Right cardiac atrium (tissue), 5 donors: ENCODE measurements around the gene SLC9B1. TPM values are rescaled to one million over a fixed set of nuclear protein-coding genes. Genes with fewer than 3 reads are reported as not detected.

Experiments used
- ATAC-seq, 2 donors: fragments of 200-7000 bp; cut with Tn5 transposase; one replicate each; pipeline versions ENCODE4 v1.8.0 to v1.9.1; 2020; ENCODE audit warnings: moderate library complexity in 2 of 2, mild to moderate bottlenecking in 1 of 2
- DNase-seq, 3 donors: peaks; one replicate each; pipeline ENCODE4 v3.0.0-alpha.2; 2020
- H3K27ac ChIP-seq: one replicate; pipeline ENCODE4 v1.5.1; 2013; ENCODE audit warnings: mild to moderate bottlenecking, low read length, control low read depth, moderate library complexity
- H3K27me3 ChIP-seq: one replicate; pipeline ENCODE4 v1.6.1; 2013; ENCODE audit not compliant: control insufficient read depth, insufficient read depth
- H3K4me1 ChIP-seq: one replicate; pipeline ENCODE4 v1.6.1; 2013; ENCODE audit warnings: low read length; ENCODE audit not compliant: control insufficient read depth, insufficient read depth
- H3K4me3 ChIP-seq: one replicate; pipeline ENCODE4 v1.5.1; 2013; ENCODE audit warnings: low read length, control low read depth
- H3K9me3 ChIP-seq: one replicate; pipeline ENCODE4 v1.6.1; 2013; ENCODE audit warnings: low read length; ENCODE audit not compliant: control insufficient read depth
- WGBS: extraction: QIAGEN DNeasy Blood & Tissue Kit; methylation state at CpG from one replicate; pipeline ENCODE4 v1.1.7; 2013; 5-methylcytosine and 5-hydroxymethylcytosine counted together
- intact Hi-C, 4 donors: fragments of 100-400 bp; cut with DNase I; formaldehyde crosslinking; loops; one replicate each; pipeline versions ENCODE4 v1.11.0 to v1.14.0; 2022 to 2023
- long read RNA-seq, 4 donors: library from polyadenylated mRNA; unstranded; transcript quantifications; one replicate each; pipeline ENCODE4 v2.0.0, GENCODE V29; 2020 to 2021
- polyA plus RNA-seq: library from polyadenylated mRNA; stranded (reverse); fragments of 200-250 nt; gene quantifications from one replicate; pipeline ENCODE4 v1.2.3, GENCODE V29; 2013
- total RNA-seq, 4 donors: library from RNA; stranded (reverse); fragmentation: NEBNext Ultra II Directional; extraction: Animal tissue kit (Norgen Biotek cat#: 25700); gene quantifications; one replicate each; pipeline ENCODE4 v1.2.1, GENCODE V29; 2021
- donor health status: healthy with polysubstance abuse.
- donor health status: DM: no; HTN: yes; CAD: no.
- donor health status: DM: no; HTN: no; CAD: no.
- donor health status: DM: no; HTN: yes; CAD: no; lungs with severe emphysema.
- donor health status: DM: yes; HTN: yes; CAD: no.

SLC9B1 gene, protein sequence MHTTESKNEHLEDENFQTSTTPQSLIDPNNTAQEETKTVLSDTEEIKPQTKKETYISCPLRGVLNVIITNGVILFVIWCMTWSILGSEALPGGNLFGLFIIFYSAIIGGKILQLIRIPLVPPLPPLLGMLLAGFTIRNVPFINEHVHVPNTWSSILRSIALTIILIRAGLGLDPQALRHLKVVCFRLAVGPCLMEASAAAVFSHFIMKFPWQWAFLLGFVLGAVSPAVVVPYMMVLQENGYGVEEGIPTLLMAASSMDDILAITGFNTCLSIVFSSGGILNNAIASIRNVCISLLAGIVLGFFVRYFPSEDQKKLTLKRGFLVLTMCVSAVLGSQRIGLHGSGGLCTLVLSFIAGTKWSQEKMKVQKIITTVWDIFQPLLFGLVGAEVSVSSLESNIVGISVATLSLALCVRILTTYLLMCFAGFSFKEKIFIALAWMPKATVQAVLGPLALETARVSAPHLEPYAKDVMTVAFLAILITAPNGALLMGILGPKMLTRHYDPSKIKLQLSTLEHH
- total RNA-seq (1 to 10 TPM in 2 of 4 donors, under 1 TPM in 2; 0.94 to 1.8 (median 1.3) TPM), polyA plus RNA-seq (0.27 TPM)
- long read RNA-seq, donor 1 = 0 reads
- long read RNA-seq, donor 2 = 0 reads
- long read RNA-seq, donor 3, partial matches to known transcripts = 0 of 2 reads
- long read RNA-seq, donor 3, other reads (novel, unspliced or antisense) = 2 of 2 reads
- long read RNA-seq, donor 4 = 0 reads

DNA sequence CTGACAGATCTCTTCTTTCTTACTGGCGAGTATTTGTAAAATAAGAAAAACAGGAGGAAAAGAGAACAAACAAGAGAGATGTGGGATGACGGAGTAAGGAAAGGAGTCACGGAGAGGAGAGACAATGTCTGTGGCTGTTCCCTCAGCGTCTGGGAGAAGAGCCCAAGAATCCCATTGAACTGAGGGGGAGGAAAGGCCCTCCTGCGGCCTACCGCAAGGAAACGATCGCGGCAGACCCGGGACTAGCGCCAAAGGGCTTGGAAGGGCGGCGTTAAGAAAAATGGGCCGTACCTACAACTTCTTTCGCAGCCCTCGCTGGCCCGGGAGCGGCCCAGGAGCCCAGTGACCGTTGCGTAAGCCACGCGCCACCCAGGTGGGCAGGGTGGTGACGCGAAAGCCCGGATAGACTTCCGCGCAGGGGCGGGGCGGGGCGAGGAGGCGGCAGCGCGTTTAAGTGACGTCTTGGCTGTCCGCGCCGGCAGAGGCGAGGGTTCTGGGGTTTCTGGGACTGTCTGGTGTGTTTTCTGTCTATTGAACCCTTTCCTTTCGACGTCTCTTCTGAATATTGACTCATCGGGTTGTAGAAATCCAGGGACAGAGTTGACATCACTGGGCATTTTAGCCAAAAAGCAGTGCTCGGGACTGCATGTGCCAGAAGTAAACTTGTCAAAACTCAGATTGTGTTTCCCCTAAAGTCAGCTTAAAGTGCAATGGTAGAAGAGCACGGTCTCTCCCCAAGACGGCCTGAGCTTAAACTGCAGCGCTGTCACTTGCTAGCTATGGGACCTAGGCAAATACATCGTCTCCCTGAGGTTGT lies at the start of gene SLC9B1:
TSS of gene SLC9B1 (minus strand) at position 398 of the 817 bp plus-strand sequence. CDS start 27,994 bp downstream, outside the sequence.
- Histone ChIP-seq H3K4me3 (peak within 1 kb of the TSS; percentile 64), H3K4me1 (no peaks in the 10 kb centered on the region), H3K27ac (peak within 1 kb of the TSS; percentile 83), H3K27me3 (no peaks in the 10 kb centered on the region), H3K9me3 (no peaks in the 10 kb centered on the region)
- 2% methylated on average over 46 of the region's 46 CpGs for WGBS
- DNase-seq (peak; percentile 97 to 99 (median 98)), ATAC-seq (peak; percentile 99)
- intact Hi-C loops = loop anchor here in 1 of 4 donors (10.0 kb wide), 1 partner anchor 565 kb away; no protein-coding TSS in a partner anchor

DNA sequence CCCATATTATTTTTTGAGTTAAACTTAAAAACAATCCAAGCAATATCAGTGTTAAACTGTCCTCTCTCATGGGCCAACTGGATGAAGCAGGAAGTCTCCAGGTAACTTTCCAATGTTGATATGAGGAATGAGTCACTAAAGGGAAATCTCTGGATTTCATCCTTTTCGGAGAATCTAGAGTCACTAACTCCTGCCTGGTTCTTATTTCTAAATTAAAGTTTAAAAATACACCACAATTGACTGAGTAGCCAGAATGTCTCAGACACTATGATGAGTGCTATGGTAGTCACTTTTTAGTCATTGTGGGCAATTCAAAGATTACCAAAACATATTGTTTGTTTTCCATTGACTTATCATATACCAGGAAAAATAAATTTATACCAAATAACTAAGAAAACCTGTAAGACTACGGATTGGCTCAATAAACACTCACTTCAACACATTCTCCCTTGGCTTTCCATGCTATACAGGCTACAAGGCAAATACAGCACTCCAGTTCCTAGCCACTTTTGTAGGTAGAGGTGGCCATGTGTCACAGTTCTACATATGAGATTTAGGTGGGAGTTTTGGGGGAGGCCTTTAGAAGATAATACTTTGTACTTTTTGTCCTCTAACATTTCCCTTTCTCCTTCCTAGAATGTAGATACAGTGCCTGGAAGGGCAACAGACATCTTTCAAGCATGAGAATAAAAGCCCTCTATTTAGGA lies 48.5 kb upstream of the SLC9B1 start:
- H3K9me3 ChIP-seq = no peaks in the 10 kb centered on the region
- intact Hi-C loops = no loop called here
- 90% methylated on average over 2 of the region's 2 CpGs for WGBS
- H3K27ac ChIP-seq = no peak overlapping the region
- H3K4me1 ChIP-seq = no peaks in the 10 kb centered on the region
- no peak for DNase-seq
- no peak overlapping the region for H3K4me3 ChIP-seq
- ATAC-seq = no peak
- no peaks in the 10 kb centered on the region for H3K27me3 ChIP-seq

DNA sequence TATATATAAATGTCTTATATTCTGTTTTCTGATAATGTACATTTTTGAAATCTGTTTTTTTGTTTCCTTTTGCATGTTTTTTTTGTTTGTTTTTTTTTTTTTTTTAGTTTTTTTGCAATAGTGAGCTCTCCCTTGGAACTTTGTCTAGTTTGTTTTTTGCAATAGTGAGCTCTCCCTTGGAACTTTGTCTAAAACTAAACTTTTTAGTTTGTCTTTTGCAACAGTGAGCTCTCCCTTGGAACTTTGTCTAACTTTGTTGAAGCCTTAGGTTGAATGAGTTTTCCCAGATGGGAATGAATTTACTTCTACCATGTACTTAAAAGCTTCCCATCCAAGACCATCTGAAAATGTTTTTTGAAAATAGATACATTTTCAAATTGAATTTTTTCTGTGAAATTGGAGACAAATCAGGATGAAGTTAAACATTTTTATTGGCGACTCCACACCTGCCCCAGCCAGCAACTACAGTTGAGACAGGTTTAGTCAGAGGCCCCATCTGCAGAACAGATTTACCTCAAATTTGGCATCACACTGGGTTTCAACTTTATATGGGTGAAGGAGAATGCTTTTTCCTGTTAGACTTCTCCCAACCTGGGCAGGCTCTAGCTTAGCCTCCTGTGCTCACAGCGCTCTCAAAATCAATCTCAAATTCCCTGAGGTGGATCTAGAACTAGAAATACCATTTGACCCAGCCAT lies 41.1 kb upstream of the SLC9B1 start:
- Histone ChIP-seq H3K27me3 (no peaks in the 10 kb centered on the region), H3K27ac (no peak overlapping the region), H3K4me3 (no peak overlapping the region), H3K9me3 (no peaks in the 10 kb centered on the region), H3K4me1 (no peaks in the 10 kb centered on the region)
- ATAC-seq (no peak), DNase-seq (no peak)
- WGBS = over 99% methylated on average over 2 of the region's 2 CpGs
- intact Hi-C loops = no loop called here

DNA sequence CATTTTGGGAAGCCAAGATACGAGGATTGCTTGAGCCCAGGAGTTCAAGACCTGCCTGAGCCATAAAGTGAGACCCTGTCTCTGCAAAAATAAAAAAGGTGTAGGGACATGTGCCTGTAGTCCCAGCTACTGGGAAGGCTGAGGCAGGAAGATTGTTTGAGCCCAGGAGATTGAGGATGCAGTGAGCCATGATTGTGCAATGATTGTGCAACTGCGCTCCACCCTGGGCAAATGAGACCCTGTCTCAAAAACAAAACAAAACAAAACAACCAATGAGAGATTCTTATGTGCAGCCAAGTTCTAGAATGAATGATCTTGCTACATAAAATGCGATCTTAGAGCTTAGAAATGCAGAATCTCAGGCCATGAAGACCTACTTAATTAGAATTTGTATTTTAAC lies 34.5 kb upstream of the SLC9B1 start:
- ATAC-seq = no peak

DNA sequence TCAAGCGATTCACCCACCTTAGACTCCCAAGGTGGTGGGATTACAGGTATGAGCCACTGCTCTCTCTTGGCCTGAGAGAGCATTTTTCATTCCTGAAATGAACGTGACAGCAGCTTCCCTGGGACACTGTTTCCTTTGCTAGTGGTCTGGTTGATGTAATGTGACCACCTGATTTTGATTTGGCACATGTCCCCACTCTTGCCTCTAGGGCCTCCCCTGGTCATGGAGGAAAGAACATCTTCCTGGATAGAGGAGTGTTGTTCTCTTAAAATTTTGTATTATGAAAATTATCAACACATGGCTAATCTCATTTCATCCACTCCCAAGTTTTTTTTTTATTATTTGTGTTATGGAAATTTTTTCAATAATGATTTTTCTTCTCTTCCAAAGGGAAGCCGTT lies 33.3 kb upstream of the SLC9B1 start:
- H3K27me3 ChIP-seq = no peaks in the 10 kb centered on the region
- H3K4me1 ChIP-seq = no peaks in the 10 kb centered on the region
- DNase-seq (no peak), ATAC-seq (no peak)
- 78% methylated on average over 3 of the region's 3 CpGs for WGBS
- no peak overlapping the region for H3K4me3 ChIP-seq
- no peaks in the 10 kb centered on the region for H3K9me3 ChIP-seq
- H3K27ac ChIP-seq = no peak overlapping the region
- intact Hi-C loops = no loop called here

More for the DNA sequence above, 34.5 kb upstream of the SLC9B1 start:
- no peaks in the 10 kb centered on the region for H3K27me3 ChIP-seq
- DNase-seq = peak in 1 of 3 donors; percentile 51
- intact Hi-C loops = no loop called here
- no peak overlapping the region for H3K4me3 ChIP-seq
- H3K4me1 ChIP-seq = no peaks in the 10 kb centered on the region
- 95% methylated on average over 3 of the region's 3 CpGs for WGBS
- no peak overlapping the region for H3K27ac ChIP-seq
- H3K9me3 ChIP-seq = no peaks in the 10 kb centered on the region

DNA sequence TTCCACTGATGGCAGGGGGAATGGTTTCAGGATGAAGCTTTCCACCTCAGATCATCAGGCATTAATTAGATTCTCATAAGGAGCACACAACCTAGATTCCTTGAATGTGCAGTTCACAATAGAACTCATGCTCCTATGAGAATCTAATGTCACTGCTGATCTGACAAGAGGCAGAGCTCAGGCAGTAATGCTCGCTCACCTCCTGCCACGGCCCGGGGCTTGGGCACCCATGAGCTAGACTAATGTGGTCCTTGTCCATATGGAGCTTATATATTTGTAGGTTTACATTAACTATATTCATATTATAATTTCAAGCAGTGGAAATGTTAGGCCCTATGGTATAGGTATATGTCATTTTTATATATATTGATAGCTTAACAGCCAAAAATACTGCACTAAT lies 32.6 kb upstream of the SLC9B1 start:
- Histone ChIP-seq H3K27me3 (no peaks in the 10 kb centered on the region), H3K9me3 (no peaks in the 10 kb centered on the region), H3K4me1 (no peaks in the 10 kb centered on the region), H3K4me3 (no peak overlapping the region), H3K27ac (no peak overlapping the region)
- DNase-seq (no peak), ATAC-seq (no peak)
- WGBS = 97% methylated on average over 3 of the region's 3 CpGs
- intact Hi-C loops = no loop called here

DNA sequence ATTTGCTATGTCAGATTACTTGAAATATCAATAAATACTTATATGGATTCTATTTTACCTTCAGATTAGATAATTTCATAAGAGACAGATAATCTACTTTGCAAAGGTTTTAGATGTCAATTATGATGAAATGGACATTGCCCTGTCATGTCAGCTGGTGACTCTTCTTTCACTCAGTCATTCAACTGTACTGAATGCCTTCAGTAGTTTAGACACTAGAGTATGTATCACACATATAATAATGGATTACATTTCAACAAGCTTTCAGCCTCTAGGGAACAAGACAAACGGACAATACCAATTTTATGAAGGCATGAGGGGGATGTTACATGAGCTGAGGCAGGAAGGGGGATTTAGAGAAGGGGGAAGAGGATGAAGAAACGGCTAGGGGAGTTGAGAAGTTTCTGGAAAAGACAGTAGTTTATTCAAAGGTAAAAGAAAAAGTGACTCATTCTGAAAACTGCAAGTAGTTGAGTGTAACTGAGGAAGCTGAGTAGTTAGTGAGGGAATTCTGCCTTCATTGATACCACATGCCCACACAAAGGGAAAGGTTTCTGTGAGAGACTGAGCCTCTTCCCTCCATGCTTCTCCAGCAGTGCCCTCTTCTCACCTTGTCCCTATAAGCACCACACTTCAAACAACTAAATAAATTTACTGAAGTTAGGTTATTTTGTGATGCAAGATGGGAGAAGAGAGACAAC lies 31.4 kb upstream of the SLC9B1 start:
- DNase-seq = no peak
- H3K27ac ChIP-seq = no peak overlapping the region
- H3K4me3 ChIP-seq = no peak overlapping the region
- H3K4me1 ChIP-seq = no peaks in the 10 kb centered on the region
- intact Hi-C loops = no loop called here
- no peaks in the 10 kb centered on the region for H3K9me3 ChIP-seq
- 41% methylated on average over 2 of the region's 2 CpGs for WGBS
- ATAC-seq = no peak
- H3K27me3 ChIP-seq = no peaks in the 10 kb centered on the region

DNA sequence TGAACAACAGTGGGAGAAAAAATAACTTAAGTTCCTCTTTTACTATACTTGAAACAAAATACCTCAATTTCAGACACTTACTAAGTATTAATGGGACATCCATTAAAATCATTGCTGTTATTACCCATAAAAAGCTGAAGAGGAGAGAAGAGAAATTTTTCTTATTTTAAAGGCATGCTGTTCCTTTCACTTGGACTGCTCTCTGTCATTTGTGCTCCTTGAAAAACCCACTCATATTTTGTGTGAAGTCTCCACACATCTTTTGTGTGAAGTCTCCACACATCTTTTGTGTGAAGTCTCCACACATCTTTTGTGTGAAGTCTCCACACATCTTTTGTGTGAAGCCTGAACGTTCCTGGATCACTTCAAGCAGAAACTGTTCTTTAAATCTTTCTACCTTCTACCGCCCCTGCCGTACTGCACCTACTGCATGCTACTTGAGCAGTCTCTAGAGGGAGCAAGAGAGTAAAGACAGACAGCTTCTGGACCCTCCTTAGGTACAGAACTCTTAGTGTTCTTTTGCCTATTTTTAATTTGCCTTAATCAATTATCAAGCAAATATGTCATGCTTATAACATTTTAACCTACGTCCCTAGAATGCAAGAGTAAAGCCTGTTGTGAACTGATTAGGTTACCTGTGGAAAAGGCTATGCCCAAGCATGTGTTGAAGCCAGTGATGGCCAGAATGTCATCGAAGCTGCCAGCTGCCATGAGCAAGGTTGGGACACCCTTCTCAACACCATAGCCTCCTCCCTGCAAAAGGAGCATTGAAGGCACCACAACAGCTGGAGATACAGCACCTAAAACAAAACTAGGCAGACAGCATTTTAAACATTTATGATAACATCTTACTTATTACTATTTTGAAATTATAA lies 27.1 kb upstream of the SLC9B1 start:
- DNase-seq = peak in 1 of 3 donors; percentile 32
- intact Hi-C loops = no loop called here
- Histone ChIP-seq H3K4me1 (no peaks in the 10 kb centered on the region), H3K9me3 (no peaks in the 10 kb centered on the region), H3K27me3 (no peaks in the 10 kb centered on the region), H3K4me3 (no peak overlapping the region), H3K27ac (no peak overlapping the region)
- 46% methylated on average over 5 of the region's 5 CpGs for WGBS
- peak; percentile 76 to 81 for ATAC-seq

DNA sequence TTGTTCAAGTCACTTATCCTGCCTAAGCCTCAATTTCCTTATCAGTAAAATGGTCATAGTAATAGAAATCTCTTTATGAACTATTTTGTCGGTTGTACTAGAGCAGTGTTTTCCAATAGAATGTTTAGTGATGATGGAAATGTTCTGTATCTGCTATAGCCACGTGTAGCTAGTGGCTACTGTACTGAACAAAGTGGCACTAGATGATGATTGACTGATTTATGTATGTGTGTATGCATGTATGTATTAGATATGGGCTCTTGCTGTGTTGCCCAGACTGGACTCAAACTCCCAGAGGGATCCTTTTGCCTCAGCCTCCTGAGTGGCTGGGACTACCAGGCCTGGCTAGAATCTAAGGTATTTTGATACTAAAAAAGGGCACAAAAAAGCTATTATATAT lies 24.7 kb upstream of the SLC9B1 start:
- intact Hi-C loops = no loop called here
- 89% methylated on average over 2 of the region's 2 CpGs for WGBS
- H3K4me1 ChIP-seq = no peaks in the 10 kb centered on the region

More for the DNA sequence above, 24.7 kb upstream of the SLC9B1 start:
- H3K27me3 ChIP-seq = no peaks in the 10 kb centered on the region
- H3K4me3 ChIP-seq = no peak overlapping the region
- no peaks in the 10 kb centered on the region for H3K9me3 ChIP-seq
- no peak for DNase-seq
- no peak overlapping the region for H3K27ac ChIP-seq
- ATAC-seq = no peak
